Measurements from ENCODE around the gene P3H2.
"Not testable (repeated sequence)": the region's sequence is repeated elsewhere in the genome, so short reads cannot be mapped to it uniquely, and the experiment has no call there.

P3H2 gene

GRCh38 chr3:190086191-190086590 is 34.5 kb downstream of the P3H2 start:
- ATAC-seq (ENCODE audit: low read depth), result no peak
- no peaks in the 10 kb centered on the region for H3K36me3 Mint-ChIP-seq
- no peak overlapping the region for H3K4me3 Mint-ChIP-seq
- H3K9me3 Mint-ChIP-seq, result peaks cover 1% of the 10 kb centered on the region
- no peak overlapping the region for H3K27ac Mint-ChIP-seq
- DNase-seq (ENCODE audit: low spot score in 2 of 2), result no peak
- H3K4me1 Mint-ChIP-seq, result no peaks in the 10 kb centered on the region
- H3K27me3 Mint-ChIP-seq, result no peaks in the 10 kb centered on the region

- no peaks in the 10 kb centered on the region for H3K36me3 Mint-ChIP-seq
- ATAC-seq (ENCODE audit: low read depth), result no peak
- H3K4me1 Mint-ChIP-seq, result no peaks in the 10 kb centered on the region
Observed at GRCh38 chr3:190084983-190085382, 35.7 kb downstream of the P3H2 start.

GRCh38 chr3:190083635-190084034 is 37.1 kb downstream of the P3H2 start:
- DNase-seq (ENCODE audit: low spot score in 2 of 2), result no peak
- H3K9me3 Mint-ChIP-seq, result no peaks in the 10 kb centered on the region
- no peak for ATAC-seq (ENCODE audit: low read depth)
- H3K27me3 Mint-ChIP-seq, result no peaks in the 10 kb centered on the region
- no peak overlapping the region for H3K4me3 Mint-ChIP-seq
- H3K27ac Mint-ChIP-seq, result no peak overlapping the region
- no peaks in the 10 kb centered on the region for H3K36me3 Mint-ChIP-seq
- H3K4me1 Mint-ChIP-seq, result no peaks in the 10 kb centered on the region

More at GRCh38 chr3:190084983-190085382, 35.7 kb downstream of the P3H2 start:
- Mint-ChIP-seq H3K9me3 (no peaks in the 10 kb centered on the region), H3K4me3 (no peak overlapping the region), H3K27ac (no peak overlapping the region), H3K27me3 (no peaks in the 10 kb centered on the region)
- no peak for DNase-seq (ENCODE audit: low spot score in 2 of 2)

GRCh38 chr3:190081389-190081788 is 39.3 kb downstream of the P3H2 start:
- no peak overlapping the region for H3K27ac Mint-ChIP-seq
- H3K27me3 Mint-ChIP-seq, result peaks cover 2% of the 10 kb centered on the region
- H3K4me1 Mint-ChIP-seq, result no peaks in the 10 kb centered on the region
- ATAC-seq (ENCODE audit: low read depth), result no peak
- H3K36me3 Mint-ChIP-seq, result no peaks in the 10 kb centered on the region
- no peak overlapping the region for H3K4me3 Mint-ChIP-seq
- no peaks in the 10 kb centered on the region for H3K9me3 Mint-ChIP-seq
- no peak for DNase-seq (ENCODE audit: low spot score in 2 of 2)

GRCh38 chr3:190079173-190079572 is 41.5 kb downstream of the P3H2 start:
- not testable (repeated sequence) for ATAC-seq (ENCODE audit: low read depth); H3K4me1 Mint-ChIP-seq; H3K9me3 Mint-ChIP-seq; H3K4me3 Mint-ChIP-seq; H3K36me3 Mint-ChIP-seq; DNase-seq (ENCODE audit: low spot score in 2 of 2); H3K27ac Mint-ChIP-seq; H3K27me3 Mint-ChIP-seq

GRCh38 chr3:190077395-190078045 is 43.2 kb downstream of the P3H2 start:
- no peak overlapping the region for H3K27ac Mint-ChIP-seq
- no peaks in the 10 kb centered on the region for H3K4me1 Mint-ChIP-seq
- H3K4me3 Mint-ChIP-seq, result no peak overlapping the region
- H3K9me3 Mint-ChIP-seq, result no peaks in the 10 kb centered on the region
- DNase-seq (ENCODE audit: low spot score in 2 of 2) (no peak), ATAC-seq (ENCODE audit: low read depth) (no peak)
- peaks cover 4% of the 10 kb centered on the region for H3K27me3 Mint-ChIP-seq
- H3K36me3 Mint-ChIP-seq, result no peaks in the 10 kb centered on the region

- no peaks in the 10 kb centered on the region for H3K36me3 Mint-ChIP-seq
- no peak overlapping the region for H3K27ac Mint-ChIP-seq
- no peak overlapping the region for H3K4me3 Mint-ChIP-seq
- peaks cover 4% of the 10 kb centered on the region for H3K27me3 Mint-ChIP-seq
- DNase-seq (ENCODE audit: low spot score in 2 of 2) (no peak), ATAC-seq (ENCODE audit: low read depth) (no peak)
- no peaks in the 10 kb centered on the region for H3K4me1 Mint-ChIP-seq
- H3K9me3 Mint-ChIP-seq, result no peaks in the 10 kb centered on the region
Observed at GRCh38 chr3:190076601-190077394, 43.9 kb downstream of the P3H2 start.

- no peak for DNase-seq (ENCODE audit: low spot score in 2 of 2)
- no peak overlapping the region for H3K4me3 Mint-ChIP-seq
- peaks cover 4% of the 10 kb centered on the region for H3K27me3 Mint-ChIP-seq
- no peaks in the 10 kb centered on the region for H3K4me1 Mint-ChIP-seq
- H3K9me3 Mint-ChIP-seq, result no peaks in the 10 kb centered on the region
- no peaks in the 10 kb centered on the region for H3K36me3 Mint-ChIP-seq
- no peak overlapping the region for H3K27ac Mint-ChIP-seq
- no peak for ATAC-seq (ENCODE audit: low read depth)
Observed at GRCh38 chr3:190076136-190076535, 44.6 kb downstream of the P3H2 start.

- ATAC-seq (ENCODE audit: low read depth), result no peak
- no peak for DNase-seq (ENCODE audit: low spot score in 2 of 2)
- Mint-ChIP-seq H3K4me3 (no peak overlapping the region), H3K9me3 (no peaks in the 10 kb centered on the region), H3K36me3 (no peaks in the 10 kb centered on the region), H3K27ac (no peak overlapping the region), H3K27me3 (peaks cover 4% of the 10 kb centered on the region), H3K4me1 (no peaks in the 10 kb centered on the region)
Observed at GRCh38 chr3:190074817-190075216, 45.9 kb downstream of the P3H2 start.

GRCh38 chr3:190073264-190074008 is 47.3 kb downstream of the P3H2 start:
- H3K36me3 Mint-ChIP-seq, result no peaks in the 10 kb centered on the region
- no peak overlapping the region for H3K4me3 Mint-ChIP-seq
- H3K27ac Mint-ChIP-seq, result no peak overlapping the region
- no peaks in the 10 kb centered on the region for H3K4me1 Mint-ChIP-seq
- DNase-seq (ENCODE audit: low spot score in 2 of 2), result no peak
- peaks cover 6% of the 10 kb centered on the region for H3K27me3 Mint-ChIP-seq
- no peak for ATAC-seq (ENCODE audit: low read depth)
- no peaks in the 10 kb centered on the region for H3K9me3 Mint-ChIP-seq

GRCh38 chr3:190072856-190073255 is 47.8 kb downstream of the P3H2 start:
- DNase-seq (ENCODE audit: low spot score in 2 of 2) (no peak), ATAC-seq (ENCODE audit: low read depth) (no peak)
- Mint-ChIP-seq H3K36me3 (no peaks in the 10 kb centered on the region), H3K4me1 (no peaks in the 10 kb centered on the region), H3K27ac (no peak overlapping the region), H3K27me3 (peaks cover 6% of the 10 kb centered on the region), H3K4me3 (no peak overlapping the region), H3K9me3 (no peaks in the 10 kb centered on the region)

- H3K36me3 Mint-ChIP-seq; DNase-seq (ENCODE audit: low spot score in 2 of 2); H3K4me1 Mint-ChIP-seq; H3K4me3 Mint-ChIP-seq; ATAC-seq (ENCODE audit: low read depth); H3K9me3 Mint-ChIP-seq; H3K27me3 Mint-ChIP-seq; H3K27ac Mint-ChIP-seq: not testable (repeated sequence)
Observed at GRCh38 chr3:190071921-190072320, 48.8 kb downstream of the P3H2 start.

- peaks cover 4% of the 10 kb centered on the region for H3K27me3 Mint-ChIP-seq
- no peak overlapping the region for H3K27ac Mint-ChIP-seq
- no peaks in the 10 kb centered on the region for H3K36me3 Mint-ChIP-seq
- ATAC-seq (ENCODE audit: low read depth) (no peak), DNase-seq (ENCODE audit: low spot score in 2 of 2) (no peak)
- H3K4me3 Mint-ChIP-seq, result no peak overlapping the region
- no peaks in the 10 kb centered on the region for H3K4me1 Mint-ChIP-seq
- no peaks in the 10 kb centered on the region for H3K9me3 Mint-ChIP-seq
Observed at GRCh38 chr3:190070622-190071347, 49.9 kb downstream of the P3H2 start.

GRCh38 chr3:190065204-190065603 is 55.5 kb downstream of the P3H2 start:
- no peak overlapping the region for H3K27ac Mint-ChIP-seq
- no peaks in the 10 kb centered on the region for H3K4me1 Mint-ChIP-seq
- no peaks in the 10 kb centered on the region for H3K36me3 Mint-ChIP-seq
- H3K9me3 Mint-ChIP-seq, result no peaks in the 10 kb centered on the region
- DNase-seq (ENCODE audit: low spot score in 2 of 2) (no peak), ATAC-seq (ENCODE audit: low read depth) (no peak)
- no peak overlapping the region for H3K4me3 Mint-ChIP-seq
- H3K27me3 Mint-ChIP-seq, result peaks cover 1% of the 10 kb centered on the region
